ENCODE data around the gene ETF1.

GRCh38 chr5:138541511-138542179, 1.4 kb downstream of the ETF1 start:
- TF ChIP-seq CTCF (IDR thresholded peaks at IDR 0.05 in 2 of 3, conservative IDR thresholded peaks at IDR 0.05 in 1 of 3; ENCODE audit: insufficient read depth in 2 of 3, low read depth in 1 of 3, low read length in 3 of 3) (no peak), PTBP1 (IDR thresholded peaks at IDR 0.05; ENCODE audit: low read depth, low read length) (no peak), CXXC5 (CRISPR knock-in tag; IDR thresholded peaks at IDR 0.05) (no peak), JUNB (CRISPR knock-in tag; conservative IDR thresholded peaks at IDR 0.05) (no peak), ELF4 (CRISPR knock-in tag; IDR thresholded peaks at IDR 0.05) (no peak), GTF2E2 (tag; IDR thresholded peaks at IDR 0.05) (no peak), NFE2L1 (tag; IDR thresholded peaks at IDR 0.05; ENCODE audit: borderline replicate concordance, low read depth) (no peak), CREB1 (IDR thresholded peaks at IDR 0.05) (no peak), CREB1 (CRISPR knock-in tag; IDR thresholded peaks at IDR 0.05) (no peak), ETV5 (CRISPR knock-in tag; IDR thresholded peaks at IDR 0.05; ENCODE audit: low read depth) (no peak)
